HG02973 (cell line): ENCODE results near the gene ANKLE1.

Experiments used
- ATAC-seq: cut with Tn5 transposase; IDR thresholded peaks from one replicate; pipeline ENCODE4 v1.9.1; 2021; ENCODE audit warnings: moderate library complexity; ENCODE audit not compliant: unreplicated experiment

Gene ANKLE1

DNA sequence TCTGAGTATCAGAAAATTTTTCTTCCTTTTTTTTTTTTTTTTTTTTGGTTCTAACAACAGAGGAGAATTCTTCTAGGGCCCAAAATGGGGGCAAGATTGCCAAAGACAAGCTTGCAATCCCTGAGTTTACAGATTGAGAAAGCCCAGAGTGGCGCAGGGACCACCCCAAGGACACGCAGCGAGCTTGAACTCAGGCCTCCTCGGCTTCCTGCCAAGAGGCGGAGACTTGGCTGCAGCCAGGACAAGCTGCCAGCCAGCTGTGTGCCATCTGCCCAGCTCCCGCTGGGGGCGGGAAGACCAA lies 23.5 kb downstream of the ANKLE1 start:
- no peak for ATAC-seq

DNA sequence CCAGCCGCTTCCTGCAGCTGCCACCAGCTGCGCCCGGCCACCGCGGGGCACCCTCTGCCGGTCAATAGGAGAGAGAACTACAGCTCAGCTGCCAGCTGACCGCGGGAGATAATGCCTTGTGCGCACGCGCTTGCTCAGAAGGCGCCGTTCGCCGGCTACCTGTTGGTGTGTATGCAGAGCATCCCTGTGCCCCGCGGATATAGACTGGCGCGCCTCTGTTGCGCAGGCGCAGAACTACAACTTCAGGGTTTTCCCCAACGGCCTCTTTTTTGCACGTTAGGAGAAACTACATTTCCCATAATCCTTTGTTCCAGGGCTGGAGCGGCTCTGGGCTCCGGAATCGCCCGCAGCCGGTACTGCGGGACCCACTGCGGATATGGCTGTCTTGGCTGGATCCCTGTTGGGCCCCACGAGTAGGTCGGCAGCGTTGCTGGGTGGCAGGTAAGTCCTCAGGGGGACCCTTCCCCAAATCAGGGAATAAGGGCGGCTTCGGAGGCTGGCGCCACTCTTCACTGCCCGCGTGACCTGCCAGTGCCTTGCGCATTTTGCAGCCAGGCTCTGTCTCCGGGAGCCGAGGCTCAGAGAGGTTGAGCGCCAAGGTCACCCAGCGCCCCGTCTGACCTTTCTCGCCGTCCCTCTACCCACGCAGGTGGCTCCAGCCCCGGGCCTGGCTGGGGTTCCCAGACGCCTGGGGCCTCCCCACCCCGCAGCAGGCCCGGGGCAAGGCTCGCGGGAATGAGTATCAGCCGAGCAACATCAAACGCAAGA lies 24.0 kb downstream of the ANKLE1 start, which contains the start of gene MRPL34:
Gene MRPL34, plus strand, starts transcription at position 356 of the 768 bp plus-strand sequence. Its CDS starts 21 bp downstream, at position 377.
- ATAC-seq: peak; percentile 49

DNA sequence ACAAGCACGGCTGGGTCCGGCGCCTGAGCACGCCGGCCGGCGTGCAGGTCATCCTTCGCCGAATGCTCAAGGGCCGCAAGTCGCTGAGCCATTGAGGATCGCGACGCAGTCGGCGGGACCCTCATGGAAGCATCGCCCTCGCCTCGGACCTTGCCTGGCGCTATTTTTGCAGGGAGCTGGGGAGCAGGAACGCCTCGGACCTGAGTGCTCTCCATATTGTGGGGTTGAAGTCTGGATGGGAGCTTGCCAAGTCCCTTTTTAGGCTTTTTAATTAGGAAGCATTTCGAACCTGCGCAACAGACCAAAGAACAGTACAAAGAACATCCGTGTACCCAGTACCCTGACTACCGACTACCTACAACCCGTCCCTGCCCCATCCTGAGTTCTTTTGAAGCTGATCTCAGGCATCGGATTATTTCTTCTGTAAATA lies 24.6 kb downstream of the ANKLE1 start:
- ATAC-seq: no peak

DNA sequence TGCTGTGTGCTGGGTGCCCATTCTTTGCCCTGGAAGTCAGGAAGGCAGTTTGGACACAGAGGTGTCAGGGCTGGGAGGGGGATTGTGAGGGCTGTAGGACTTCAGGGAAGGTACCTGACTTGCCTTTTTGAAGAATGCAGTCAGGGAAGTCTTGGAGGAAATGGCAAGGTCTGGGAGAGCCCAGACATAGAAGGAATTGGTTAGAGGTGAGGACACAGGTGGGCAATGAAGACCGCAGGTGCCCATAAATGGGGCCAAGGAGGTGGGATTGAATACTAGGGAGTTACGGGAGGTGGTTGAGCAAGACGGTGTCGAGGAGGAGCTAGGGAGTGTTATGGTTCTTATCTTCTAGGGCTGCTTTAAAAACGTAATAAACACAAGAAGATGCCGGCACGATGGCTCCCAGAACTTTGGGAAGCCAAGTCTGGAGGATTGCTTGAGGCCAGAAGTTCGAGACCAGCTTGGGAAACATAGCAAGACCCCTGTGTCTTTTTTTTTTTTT lies 26.2 kb downstream of the ANKLE1 start:
- ATAC-seq: no peak

DNA sequence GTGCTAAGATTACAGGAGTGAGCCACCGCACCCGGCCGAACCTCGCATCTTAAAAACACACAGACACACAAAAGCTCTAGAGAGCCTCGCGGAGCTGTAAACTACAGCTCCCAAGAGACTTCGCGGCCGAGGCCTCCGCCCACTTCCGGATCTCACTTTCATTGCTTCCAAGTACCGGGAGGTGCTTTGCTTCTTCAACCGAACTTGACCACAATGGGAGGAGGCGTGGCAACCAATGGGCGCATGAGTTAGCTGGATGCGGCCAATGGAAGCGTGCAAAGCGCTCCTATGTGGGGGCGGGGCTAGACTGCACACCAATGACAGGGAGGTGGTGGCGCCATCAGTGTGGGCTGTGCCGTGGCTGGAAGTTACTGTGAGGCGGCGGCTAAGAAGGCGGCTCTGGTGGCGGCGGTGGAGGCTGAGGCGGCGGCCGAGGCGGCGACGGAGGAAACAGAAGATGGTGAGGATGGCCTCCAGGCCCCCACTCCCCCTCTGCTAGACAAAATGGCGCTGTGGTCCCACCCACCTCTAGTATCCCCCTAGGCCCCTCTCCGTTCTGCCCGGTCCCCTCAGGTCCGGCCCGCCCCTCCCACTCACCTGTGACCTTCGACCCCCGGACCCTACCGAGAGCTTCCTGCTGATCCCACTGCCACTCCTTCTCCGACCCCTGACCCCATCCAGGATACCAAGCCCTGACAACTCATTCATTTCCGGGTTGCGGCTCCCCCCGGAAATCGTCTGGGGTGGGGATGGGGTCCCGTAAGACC lies 27.7 kb downstream of the ANKLE1 start, which contains the start of gene DDA1:
Gene DDA1, plus strand, starts transcription at position 366 of the 767 bp plus-strand sequence. Its CDS starts 92 bp downstream, at position 458.
- ATAC-seq: peak; percentile 42

DNA sequence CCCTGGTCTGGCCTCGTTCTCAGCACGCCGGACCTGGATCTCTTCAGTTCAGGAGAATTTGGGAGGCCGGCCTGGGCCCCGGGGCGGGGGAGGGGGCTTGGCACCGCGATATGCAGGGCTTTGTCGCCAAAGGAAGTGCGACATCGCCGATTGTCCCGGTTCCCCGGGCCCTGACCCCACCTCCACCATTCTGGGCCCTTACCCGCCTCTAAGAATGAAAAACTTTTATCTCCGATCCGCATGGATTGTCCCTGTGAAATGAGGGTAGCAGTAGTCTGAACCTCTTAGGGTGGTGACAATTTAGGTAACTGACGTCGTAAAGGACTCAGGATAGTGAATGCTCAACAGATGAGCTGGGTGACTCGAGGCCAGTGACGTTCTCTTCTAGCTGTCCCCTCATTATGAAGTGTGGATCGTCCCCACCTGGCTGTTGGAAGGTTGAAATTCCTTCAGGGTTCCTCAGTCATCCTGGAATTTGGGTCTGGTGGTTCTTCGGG lies 28.3 kb downstream of the ANKLE1 start:
- ATAC-seq: no peak

DNA sequence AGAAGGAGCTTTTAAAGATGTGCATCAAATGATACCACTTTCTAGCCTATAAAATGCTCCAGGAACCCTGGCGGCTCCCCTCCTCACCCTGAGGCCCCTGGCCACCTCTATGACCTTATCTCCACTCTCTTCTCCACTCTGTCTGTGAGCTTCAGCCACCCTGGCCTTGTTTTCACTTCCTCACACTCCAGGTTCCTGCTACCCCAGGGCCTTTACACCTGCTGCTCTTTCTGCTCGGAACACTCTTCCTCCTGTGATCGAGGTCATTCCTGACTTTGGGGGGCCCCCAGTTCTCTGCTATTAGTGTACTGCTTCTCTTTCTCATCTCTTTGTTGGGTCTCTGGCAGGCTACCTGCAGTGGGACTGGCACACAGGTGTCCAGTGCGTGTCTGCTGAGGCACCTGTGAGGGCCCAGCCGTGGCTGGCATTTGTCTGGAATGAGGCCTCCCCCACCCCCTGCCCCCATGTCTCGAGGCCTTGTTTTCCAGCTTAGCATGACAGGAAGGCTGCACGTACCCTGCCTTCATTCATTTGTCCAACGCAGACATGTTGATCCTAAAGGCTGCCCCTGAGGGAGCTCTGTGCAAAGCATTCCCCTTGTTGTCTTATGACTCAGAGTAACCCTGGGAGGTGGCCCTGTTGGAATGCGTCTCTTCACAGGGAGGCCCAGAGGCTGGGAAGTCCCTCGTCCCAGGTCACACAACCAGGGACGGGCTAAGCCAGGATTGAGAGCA lies 29.9 kb downstream of the ANKLE1 start:
- no peak for ATAC-seq

DNA sequence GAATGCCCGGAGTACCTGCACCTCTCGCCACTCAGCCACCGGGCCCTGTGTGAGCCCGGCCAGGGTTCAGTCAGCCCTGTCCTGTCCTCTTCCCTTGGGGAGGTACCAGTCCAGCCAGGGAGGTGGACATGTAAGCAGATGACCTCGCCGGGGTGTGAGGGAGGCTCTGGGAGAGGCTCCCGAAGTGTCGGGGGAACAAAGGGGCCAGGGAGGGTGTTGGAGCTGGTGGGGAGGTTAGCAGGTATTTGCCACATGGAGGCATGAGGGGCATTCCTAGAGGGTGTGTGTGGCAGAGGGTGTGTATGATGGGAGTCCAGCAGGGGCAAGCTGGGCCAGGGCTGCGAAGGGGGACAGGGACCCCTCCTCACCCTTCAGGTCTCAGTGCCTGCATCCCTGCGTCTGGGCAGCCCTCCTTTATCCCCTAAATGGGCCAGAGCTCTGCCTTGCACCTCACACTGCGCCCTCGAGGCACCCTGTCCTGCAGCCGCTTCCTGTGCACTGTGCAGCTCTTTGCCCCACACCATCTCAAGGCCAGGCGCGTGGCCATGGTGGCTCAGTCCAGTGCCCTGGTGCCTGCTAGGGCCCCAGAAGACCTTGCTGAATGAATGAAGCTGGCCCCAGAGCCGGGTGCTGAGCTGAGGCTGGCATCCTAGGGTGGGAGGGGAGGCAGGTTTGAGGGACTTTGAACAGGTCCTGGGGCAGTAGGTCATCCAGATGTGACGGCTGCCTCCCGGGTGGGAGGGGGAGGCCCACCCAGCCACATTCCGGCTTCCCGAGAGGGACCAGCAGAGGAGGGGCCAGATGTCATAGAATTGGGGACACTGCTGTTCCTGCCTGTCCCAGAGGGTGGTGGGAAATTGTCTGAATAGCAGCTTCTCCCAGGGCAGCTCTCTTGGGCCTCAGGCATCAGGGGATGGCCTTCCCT lies 30.8 kb downstream of the ANKLE1 start:
- no peak for ATAC-seq

DNA sequence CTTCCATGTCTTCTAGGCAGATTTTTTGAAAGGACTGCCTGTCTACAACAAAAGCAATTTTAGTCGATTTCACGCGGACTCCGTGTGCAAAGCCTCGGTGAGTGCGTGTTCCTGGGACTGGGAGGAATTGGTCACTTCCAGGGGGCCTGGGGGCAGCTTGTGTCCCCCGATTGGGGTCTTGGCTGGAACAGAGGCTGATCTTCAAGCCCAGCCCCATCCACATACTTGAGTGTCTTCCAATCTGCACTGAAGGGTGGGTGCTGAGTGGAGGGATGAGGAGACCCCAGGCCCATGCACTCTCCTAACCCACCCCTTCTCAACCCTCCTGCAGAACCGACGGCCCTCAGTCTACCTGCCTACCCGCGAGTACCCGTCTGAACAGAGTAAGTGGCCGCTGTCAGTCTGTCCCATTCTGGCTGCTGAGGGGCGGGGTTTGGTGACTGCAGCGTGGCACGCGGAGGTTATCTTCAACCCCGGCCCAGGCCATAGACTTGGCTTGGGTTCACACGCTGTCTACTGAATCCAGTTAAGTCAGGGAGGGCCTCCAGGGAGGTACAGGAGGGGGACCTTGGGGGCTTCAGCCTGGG lies 32.4 kb downstream of the ANKLE1 start:
- no peak for ATAC-seq

DNA sequence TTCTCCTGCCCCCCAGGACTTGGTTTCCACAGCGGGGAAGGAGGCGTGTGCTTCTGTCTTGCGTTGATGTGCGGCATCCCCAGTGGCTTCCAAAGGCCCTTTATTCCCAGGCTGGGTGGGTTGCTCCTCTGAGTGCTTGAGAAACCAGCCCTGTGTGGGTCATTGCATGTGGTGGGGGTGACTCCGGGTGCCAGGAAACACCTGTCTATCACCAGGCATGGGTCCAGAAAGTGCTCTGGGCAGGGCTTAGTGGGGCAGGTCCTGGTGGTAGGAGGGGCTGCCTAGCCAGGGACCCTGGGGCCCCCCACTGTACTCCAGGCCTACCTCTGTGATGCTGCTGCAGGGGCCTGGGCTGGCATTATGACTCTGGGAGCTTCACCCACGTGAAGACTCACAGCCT lies 37.3 kb downstream of the ANKLE1 start:
- ATAC-seq: no peak

DNA sequence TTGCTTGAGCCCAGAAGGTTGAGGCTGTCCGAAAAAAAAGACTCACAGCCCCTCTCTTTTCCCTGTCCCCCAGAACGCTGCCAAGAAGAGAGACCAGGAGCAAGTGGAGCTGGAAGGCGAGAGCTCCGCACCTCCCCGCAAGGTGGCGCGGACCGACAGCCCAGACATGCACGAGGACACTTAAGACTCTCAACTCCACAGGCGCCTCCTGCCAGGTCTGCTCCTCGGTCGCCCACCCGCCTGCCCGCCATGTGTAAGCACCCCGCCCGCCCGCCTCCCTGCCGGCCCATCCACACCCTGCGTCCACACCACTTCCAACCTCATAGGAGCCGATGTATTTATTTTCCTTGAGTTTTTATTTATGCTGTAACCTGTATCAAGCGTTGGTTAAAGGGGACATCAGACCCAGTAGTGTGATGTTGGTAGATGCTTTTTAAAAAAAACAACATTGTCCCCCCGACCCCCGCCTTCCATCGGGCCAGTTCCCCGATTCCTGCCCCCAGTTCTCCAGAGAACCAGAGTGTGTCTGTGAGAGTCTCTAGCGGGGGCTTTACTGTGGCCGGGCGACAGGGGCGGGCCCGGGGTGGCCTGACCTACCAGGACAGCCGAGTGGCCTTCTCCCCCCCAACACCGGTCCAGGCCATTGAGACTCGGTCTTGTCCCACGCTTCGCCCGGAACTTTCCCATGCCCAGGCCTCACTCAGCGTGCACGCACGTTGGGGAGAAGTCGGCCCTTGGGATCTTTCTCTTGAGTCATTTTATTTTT lies 38.0 kb downstream of the ANKLE1 start:
- ATAC-seq: no peak

DNA sequence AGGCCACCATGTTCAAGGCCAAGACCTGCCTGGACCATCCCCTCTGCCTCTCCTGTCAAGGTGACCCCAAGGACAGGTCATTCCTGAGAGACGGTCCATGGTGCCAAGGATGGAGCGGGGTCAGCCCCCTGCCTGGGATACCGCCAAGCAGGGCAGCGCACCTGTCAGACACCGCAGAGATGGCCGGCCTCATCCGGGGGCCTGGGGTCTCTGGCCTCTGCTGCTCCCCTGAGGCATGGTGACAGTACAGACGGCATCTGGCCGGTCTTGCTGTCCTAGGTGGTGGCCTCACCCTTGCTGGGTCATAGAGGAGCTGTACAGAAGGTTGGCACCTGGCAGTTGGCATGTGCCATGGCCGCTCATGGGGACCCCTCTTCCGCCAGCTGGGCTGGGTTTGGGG lies 38.7 kb downstream of the ANKLE1 start:
- ATAC-seq: no peak

DNA sequence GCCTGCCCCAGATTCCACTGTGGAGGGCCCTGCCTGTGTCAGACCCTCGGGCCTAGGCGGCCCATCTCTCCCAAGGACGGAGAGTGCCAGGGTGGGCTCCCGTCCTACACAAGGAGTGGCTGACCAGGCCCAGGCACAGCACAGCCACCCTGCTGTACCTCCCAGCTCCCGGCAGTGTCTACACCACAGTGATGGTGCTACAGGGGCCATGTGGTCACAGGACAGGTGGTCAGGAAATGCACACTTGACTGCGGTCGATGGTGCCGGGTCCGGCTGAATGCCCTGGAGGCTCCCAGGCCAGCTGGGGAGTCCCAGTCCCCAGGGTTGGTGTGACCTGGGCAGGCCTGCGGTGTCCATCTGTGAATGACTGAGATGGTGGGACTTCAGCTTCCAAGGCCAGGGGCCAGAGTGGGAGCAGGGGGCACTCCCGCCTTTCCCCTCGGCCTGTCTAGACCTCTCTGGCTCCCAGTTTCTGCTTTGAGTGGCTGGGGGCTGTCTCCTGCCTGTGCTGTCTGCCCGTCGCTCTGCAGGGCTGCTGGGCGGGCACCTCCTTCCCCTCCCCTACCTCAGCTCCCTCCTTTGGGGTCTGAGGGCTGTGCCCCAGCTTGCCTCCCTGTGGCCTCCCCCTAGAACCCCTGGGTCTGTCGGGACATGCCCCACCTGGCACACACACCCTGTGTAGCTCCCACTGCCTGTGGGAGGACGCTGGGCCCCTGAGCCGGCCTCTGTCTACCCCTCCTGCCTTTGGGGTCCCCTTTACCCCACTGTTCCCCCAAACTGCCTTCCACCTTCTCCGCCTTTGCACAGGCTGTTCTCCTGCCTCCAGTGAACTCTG lies 40.2 kb downstream of the ANKLE1 start:
- ATAC-seq: no peak

DNA sequence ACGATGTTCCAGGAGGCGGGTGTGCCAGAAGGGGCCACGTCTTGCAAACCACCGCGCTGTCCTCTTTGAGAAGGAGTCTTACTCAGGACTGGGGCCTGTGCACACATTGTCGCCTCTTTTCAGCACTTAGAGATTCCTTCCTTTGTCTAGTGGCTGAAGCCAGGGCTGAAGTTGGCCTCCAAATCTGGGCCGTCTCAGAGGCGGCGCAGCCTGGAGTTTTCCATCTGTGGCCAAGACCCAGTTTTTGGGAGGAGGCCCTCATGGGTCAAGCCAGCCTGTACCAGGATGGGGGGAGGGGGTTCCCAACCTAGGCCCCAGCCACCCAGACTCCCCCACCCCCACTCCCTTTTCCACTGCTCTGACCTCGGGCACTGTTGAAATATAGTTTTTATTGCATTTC lies 41.2 kb downstream of the ANKLE1 start:
- no peak for ATAC-seq

DNA sequence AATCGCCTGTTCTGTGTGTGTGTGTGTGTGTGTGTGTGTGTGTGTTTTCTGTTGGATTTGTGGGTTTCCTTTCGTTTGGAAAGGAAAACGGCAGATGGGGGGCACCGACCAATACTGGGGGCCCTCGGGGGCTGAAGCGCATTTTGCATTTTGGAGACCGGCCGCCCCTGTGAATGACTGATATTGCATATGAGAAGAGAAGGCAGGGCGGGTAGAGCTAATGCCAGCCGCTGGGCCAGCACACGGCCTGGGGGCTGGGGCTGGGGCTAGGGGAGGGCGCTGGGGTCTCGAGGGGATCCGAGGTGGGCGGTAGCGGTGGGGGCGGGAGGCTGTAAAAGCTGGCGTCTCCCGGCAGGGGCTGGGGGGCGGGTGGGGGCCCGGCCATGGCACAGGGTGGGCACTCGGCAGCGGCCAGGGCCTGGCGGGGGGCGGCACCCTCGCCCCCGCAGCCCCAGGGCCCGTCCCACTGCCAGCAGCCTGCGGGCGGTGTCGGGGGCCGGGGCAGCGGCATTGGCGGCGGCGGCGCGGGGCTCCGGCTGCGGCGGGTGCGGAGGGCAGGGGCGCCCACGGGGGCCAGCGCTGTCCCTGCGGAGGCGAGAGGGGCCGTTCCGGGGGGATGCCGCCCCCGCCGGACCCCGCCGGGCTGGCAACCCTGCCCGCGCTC lies 41.7 kb downstream of the ANKLE1 start:
- ATAC-seq: no peak

DNA sequence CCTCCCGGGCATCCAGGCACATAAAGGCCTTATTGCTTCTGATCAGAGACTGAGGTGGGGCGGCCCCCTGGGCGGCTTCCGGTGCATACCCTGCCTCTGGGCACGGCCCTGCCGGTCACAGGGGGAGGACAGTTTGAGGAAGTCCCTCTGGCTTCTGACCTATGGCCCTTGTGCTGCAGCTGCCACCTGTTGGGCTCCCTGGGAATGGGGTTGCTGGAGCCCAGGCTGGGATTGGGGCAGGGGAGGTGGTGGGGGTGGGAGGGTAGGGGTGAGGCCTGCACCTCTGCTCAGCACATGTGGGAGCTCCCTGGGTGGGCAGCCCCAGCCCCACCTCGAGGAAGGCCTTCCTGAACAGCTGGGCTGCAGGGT lies 42.2 kb downstream of the ANKLE1 start:
- ATAC-seq: no peak

DNA sequence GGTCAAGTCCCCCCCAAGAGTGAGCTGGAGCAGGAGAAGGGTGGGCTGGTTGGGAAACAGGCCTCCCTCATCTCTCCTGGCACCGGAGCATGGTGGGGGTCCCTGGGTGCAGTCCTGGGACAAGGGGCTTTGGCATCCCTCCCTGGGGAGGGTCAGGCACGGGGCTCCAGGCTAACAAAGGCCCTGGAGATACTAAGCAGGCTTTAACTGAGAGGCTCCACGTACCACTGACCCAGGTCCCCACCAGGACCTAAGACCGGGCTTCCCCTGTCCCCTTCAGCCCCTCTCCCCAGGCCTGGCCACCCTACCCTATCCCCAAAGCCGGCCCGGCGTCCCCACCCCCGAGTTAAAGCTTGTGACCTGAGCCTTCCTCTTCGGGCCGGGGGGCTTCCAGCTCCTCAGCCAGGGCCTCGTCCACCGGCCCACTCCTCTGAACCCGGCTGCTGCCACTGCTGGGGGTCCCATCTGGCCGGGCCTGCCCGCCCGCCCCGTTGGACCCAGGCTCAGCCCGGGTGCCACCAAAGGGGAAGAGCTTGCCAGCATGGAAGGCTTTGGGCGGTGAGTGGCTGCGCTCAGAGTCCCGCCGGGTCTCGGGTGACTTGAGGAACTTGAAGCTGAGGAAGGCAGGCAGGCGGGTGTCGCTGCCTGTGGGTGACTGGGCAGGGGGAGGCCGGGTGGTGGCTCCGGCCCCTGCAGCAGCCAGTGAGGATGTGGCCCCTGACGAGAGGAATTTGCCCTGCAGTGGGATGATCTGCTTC lies 42.8 kb downstream of the ANKLE1 start:
- ATAC-seq: no peak
